OCI-LY1 (cell line): Measurements from ENCODE around the gene PTGES.

Experiments
- H2AFZ ChIP-seq: fragments of 200-600 bp; sonication (generic), shearing (Covaris generic); 2 replicates; pipeline ENCODE4 v1.6.0; 2014; ENCODE audit warnings: antibody characterized with exemption, mild to moderate bottlenecking, low read length
- H3F3A ChIP-seq: fragments of 200-600 bp; sonication (generic), shearing (Covaris generic); 2 replicates; pipeline ENCODE4 v1.6.0; 2014; ENCODE audit warnings: mild to moderate bottlenecking, antibody characterized with exemption, low read length, moderate library complexity; ENCODE audit not compliant: insufficient read depth
- H3K27ac ChIP-seq: fragments of 200-600 bp; sonication (generic); 2 replicates; pipeline ENCODE4 v1.5.1; 2014; ENCODE audit warnings: low read length, mixed run types, mild to moderate bottlenecking, low read depth; ENCODE audit not compliant: poor library complexity, severe bottlenecking
- H3K27me3 ChIP-seq: fragments of 200-600 bp; sonication (generic); 2 replicates; pipeline ENCODE4 v1.6.0; 2014; ENCODE audit warnings: antibody characterized with exemption, mild to moderate bottlenecking, low read length, moderate library complexity; ENCODE audit not compliant: insufficient read depth
- H3K36me3 ChIP-seq: fragments of 200-600 bp; sonication (generic); 2 replicates; pipeline ENCODE4 v1.6.1; 2014; ENCODE audit warnings: mild to moderate bottlenecking, antibody characterized with exemption, low read length, moderate library complexity, mixed read lengths; ENCODE audit not compliant: insufficient read depth
- H3K4me1 ChIP-seq: fragments of 200-600 bp; sonication (generic); 2 replicates; pipeline ENCODE4 v1.5.1; 2014; ENCODE audit warnings: mild to moderate bottlenecking, low read length, moderate library complexity; ENCODE audit not compliant: insufficient read depth, severe bottlenecking
- H3K4me2 ChIP-seq: fragments of 200-600 bp; sonication (generic), shearing (Covaris generic); 2 replicates; pipeline ENCODE4 v1.6.1; 2014; ENCODE audit warnings: low read length
- H3K4me3 ChIP-seq: fragments of 200-600 bp; sonication (generic); 2 replicates; pipeline ENCODE4 v1.5.1; 2014; ENCODE audit warnings: low read length, low read depth, mild to moderate bottlenecking, mixed read lengths; ENCODE audit not compliant: poor library complexity, severe bottlenecking
- H3K79me2 ChIP-seq: fragments of 200-600 bp; shearing (Covaris generic); 2 replicates; pipeline ENCODE4 v1.6.1; 2016; ENCODE audit warnings: mixed run types, low read length, mixed read lengths; ENCODE audit not compliant: insufficient read depth
- H3K9ac ChIP-seq: fragments of 200-600 bp; sonication (generic), shearing (Covaris generic); 2 replicates; pipeline ENCODE4 v1.6.1; 2014; ENCODE audit warnings: mild to moderate bottlenecking, low read length, mixed read lengths
- H3K9me2 ChIP-seq: fragments of 200-600 bp; sonication (generic), shearing (Covaris generic); 2 replicates; pipeline ENCODE4 v1.6.1; 2014; ENCODE audit warnings: low read depth, mild to moderate bottlenecking, low read length, mixed read lengths
- H3K9me3 ChIP-seq: fragments of 200-600 bp; shearing (Covaris generic); 2 replicates; pipeline ENCODE4 v1.6.1; 2014; ENCODE audit warnings: low read length, mixed read lengths
- H4K20me1 ChIP-seq: fragments of 200-600 bp; sonication (generic), shearing (Covaris generic); 2 replicates; pipeline ENCODE4 v1.6.0; 2016; ENCODE audit warnings: mild to moderate bottlenecking, low read length; ENCODE audit not compliant: insufficient read depth
- CTCF ChIP-seq: fragments of 200-600 bp; sonication (generic), shearing (Covaris generic); IDR thresholded peaks from 2 replicates; pipeline ENCODE4 v1.5.1; 2017; ENCODE audit warnings: mild to moderate bottlenecking, antibody characterized with exemption, low read length, moderate library complexity, mixed read lengths
- EZH2 ChIP-seq: fragments of 200-600 bp; sonication (generic), shearing (Covaris generic); IDR thresholded peaks from 2 replicates; pipeline ENCODE4 v1.8.0; 2017; ENCODE audit warnings: borderline replicate concordance, mixed run types, mild to moderate bottlenecking, antibody characterized with exemption, low read length, moderate library complexity, mixed read lengths

Gene PTGES

GRCh38 chr9:129714511-129715061, 38.3 kb downstream of the PTGES start:
- Histone ChIP-seq H3K9me3 (no peaks in the 10 kb centered on the region), H3K4me2 (no peak overlapping the region), H2AFZ (no peak overlapping the region), H3K79me2 (no peaks in the 10 kb centered on the region), H3K4me1 (no peaks in the 10 kb centered on the region), H3K36me3 (no peaks in the 10 kb centered on the region), H3K9me2 (no peaks in the 10 kb centered on the region), H4K20me1 (no peaks in the 10 kb centered on the region), H3F3A (no peaks in the 10 kb centered on the region), H3K9ac (no peak overlapping the region), H3K27ac (no peak overlapping the region), H3K27me3 (peaks cover 9% of the 10 kb centered on the region; the same call in 1 of the 2 replicates), H3K4me3 (no peak overlapping the region)
- TF ChIP-seq EZH2 (no peak), CTCF (no peak)

DNA sequence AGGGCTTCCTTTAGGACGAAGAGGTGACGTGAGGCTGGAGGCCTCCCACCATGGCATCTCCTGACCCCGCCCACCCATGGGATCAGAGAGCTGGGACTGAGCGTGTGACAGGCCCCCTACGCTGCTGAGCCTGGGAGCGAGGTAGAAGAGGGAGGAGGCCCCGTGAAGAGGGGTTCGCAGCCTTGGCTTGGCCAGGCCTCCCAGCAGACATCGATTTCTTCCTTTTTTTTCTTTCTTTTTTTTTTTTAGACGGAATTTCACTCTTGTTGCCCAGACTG, 39.5 kb downstream of the PTGES start:
- Histone ChIP-seq H3F3A (no peaks in the 10 kb centered on the region), H2AFZ (no peak overlapping the region), H3K4me1 (no peaks in the 10 kb centered on the region), H3K4me2 (no peak overlapping the region), H3K27me3 (peaks cover 17% of the 10 kb centered on the region; the same call in 1 of the 2 replicates), H3K4me3 (no peak overlapping the region), H3K9ac (no peak overlapping the region), H3K79me2 (no peaks in the 10 kb centered on the region), H4K20me1 (no peaks in the 10 kb centered on the region), H3K36me3 (no peaks in the 10 kb centered on the region), H3K9me2 (no peaks in the 10 kb centered on the region), H3K27ac (no peak overlapping the region), H3K9me3 (no peaks in the 10 kb centered on the region)
- TF ChIP-seq EZH2 = no peak

DNA sequence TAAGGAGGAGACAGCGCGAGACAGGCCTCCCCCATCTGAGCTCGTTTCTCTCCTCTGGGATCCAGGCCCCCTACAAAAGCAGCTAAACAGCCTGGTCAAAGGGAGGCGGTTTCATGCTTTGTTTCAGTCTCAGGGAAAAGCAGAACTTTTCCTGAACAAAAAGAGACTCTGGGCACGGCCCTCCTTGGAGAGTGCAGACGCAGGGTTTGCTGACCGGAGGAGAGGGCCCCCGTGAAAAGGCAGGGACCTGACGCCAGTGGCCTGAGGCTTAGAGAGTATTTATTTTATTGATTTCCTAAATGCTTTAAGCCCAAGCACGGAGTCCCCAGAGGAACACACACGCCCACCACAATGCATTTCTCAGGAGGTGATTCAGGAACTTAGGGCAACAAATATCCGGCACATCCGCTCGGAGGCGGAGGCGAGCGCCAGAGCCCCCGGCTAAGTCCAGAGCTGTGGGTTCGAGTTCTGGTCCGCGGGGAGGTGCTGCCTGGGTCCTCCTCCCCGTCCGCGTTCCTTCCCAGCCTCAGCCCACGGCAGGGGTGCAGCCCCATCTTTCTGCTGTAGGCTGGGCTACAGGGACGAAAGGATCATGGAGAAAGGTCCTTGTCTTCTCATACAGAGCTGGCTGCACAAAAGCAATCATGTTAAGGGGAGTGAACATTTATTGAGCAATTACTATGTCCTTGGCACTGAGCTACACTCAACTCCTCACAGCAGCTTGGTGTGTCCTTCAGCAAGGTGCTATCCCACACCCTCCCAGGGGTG, 40.0 kb downstream of the PTGES start:
- peaks cover 15% of the 10 kb centered on the region; the same call in 1 of the 2 replicates for H3K27me3 ChIP-seq
- H3K79me2 ChIP-seq = no peaks in the 10 kb centered on the region
- no peaks in the 10 kb centered on the region for H3K4me1 ChIP-seq
- H3K9me3 ChIP-seq = no peaks in the 10 kb centered on the region
- H3K36me3 ChIP-seq = no peaks in the 10 kb centered on the region
- no peak overlapping the region for H3K4me3 ChIP-seq
- H3K9ac ChIP-seq = no peak overlapping the region
- no peaks in the 10 kb centered on the region for H3K9me2 ChIP-seq
- no peaks in the 10 kb centered on the region for H4K20me1 ChIP-seq
- TF ChIP-seq EZH2 (no peak), CTCF (no peak)
- H3K4me2 ChIP-seq = no peak overlapping the region
- no peaks in the 10 kb centered on the region for H3F3A ChIP-seq
- H2AFZ ChIP-seq = no peak overlapping the region
- H3K27ac ChIP-seq = no peak overlapping the region

- peaks cover 15% of the 10 kb centered on the region; the same call in 1 of the 2 replicates for H3K27me3 ChIP-seq
- no peaks in the 10 kb centered on the region for H3K9me2 ChIP-seq
- H3K9me3 ChIP-seq = no peaks in the 10 kb centered on the region
- no peaks in the 10 kb centered on the region for H3K36me3 ChIP-seq
- TF ChIP-seq CTCF (no peak), EZH2 (no peak)
- no peak overlapping the region for H3K4me3 ChIP-seq
- H3K4me2 ChIP-seq = no peak overlapping the region
- no peaks in the 10 kb centered on the region for H3F3A ChIP-seq
- H2AFZ ChIP-seq = no peak overlapping the region
- no peaks in the 10 kb centered on the region for H3K4me1 ChIP-seq
- H3K27ac ChIP-seq = no peak overlapping the region
- H3K79me2 ChIP-seq = no peaks in the 10 kb centered on the region
- H3K9ac ChIP-seq = no peak overlapping the region
- no peaks in the 10 kb centered on the region for H4K20me1 ChIP-seq
Measured at GRCh38 chr9:129710169-129710453, 42.7 kb downstream of the PTGES start.
